Measurements from ENCODE around the gene MAN2B1. TPM values are rescaled to one million over a fixed set of nuclear protein-coding genes. Genes with fewer than 3 reads are reported as not detected.
"Not testable (repeated sequence)": the region's sequence is repeated elsewhere in the genome, so short reads cannot be mapped to it uniquely, and the experiment has no call there.

Gene MAN2B1
- total RNA-seq, 3 donors from 2014 or later: 45.6 to 118 (median 49.0) TPM

DNA sequence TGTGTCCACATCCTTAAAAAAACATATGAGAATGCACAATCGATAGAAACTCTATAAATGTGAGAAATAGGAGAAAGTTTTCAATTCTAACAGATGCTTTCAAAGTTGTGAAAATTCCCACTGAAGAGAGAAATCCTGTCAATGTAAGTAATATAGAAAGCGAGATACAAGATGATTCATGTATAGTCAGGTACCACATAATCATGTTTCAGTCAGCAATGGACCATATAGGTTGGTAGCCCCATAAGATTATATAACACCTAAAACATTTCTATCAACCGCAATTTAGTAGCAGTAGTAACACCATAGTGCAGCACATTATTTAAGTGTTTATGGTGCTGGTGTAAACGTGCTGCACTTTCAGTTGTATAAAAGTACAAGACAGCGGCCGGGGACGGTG is 37.3 kb downstream of the MAN2B1 start:
- H3K36me3 ChIP-seq: peaks cover 9% of the 10 kb centered on the region
- intact Hi-C loops (cut with DNase I; ENCODE audit: low total_unique reads): no loop called here
- no peak for TF ChIP-seq POLR2A (IDR thresholded peaks at IDR 0.05)
- TF ChIP-seq, protein P1, sequence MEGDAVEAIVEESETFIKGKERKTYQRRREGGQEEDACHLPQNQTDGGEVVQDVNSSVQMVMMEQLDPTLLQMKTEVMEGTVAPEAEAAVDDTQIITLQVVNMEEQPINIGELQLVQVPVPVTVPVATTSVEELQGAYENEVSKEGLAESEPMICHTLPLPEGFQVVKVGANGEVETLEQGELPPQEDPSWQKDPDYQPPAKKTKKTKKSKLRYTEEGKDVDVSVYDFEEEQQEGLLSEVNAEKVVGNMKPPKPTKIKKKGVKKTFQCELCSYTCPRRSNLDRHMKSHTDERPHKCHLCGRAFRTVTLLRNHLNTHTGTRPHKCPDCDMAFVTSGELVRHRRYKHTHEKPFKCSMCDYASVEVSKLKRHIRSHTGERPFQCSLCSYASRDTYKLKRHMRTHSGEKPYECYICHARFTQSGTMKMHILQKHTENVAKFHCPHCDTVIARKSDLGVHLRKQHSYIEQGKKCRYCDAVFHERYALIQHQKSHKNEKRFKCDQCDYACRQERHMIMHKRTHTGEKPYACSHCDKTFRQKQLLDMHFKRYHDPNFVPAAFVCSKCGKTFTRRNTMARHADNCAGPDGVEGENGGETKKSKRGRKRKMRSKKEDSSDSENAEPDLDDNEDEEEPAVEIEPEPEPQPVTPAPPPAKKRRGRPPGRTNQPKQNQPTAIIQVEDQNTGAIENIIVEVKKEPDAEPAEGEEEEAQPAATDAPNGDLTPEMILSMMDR (IDR thresholded peaks at IDR 0.05): no peak
- TF ChIP-seq POLR2AphosphoS5 (IDR thresholded peaks at IDR 0.05): no peak

DNA sequence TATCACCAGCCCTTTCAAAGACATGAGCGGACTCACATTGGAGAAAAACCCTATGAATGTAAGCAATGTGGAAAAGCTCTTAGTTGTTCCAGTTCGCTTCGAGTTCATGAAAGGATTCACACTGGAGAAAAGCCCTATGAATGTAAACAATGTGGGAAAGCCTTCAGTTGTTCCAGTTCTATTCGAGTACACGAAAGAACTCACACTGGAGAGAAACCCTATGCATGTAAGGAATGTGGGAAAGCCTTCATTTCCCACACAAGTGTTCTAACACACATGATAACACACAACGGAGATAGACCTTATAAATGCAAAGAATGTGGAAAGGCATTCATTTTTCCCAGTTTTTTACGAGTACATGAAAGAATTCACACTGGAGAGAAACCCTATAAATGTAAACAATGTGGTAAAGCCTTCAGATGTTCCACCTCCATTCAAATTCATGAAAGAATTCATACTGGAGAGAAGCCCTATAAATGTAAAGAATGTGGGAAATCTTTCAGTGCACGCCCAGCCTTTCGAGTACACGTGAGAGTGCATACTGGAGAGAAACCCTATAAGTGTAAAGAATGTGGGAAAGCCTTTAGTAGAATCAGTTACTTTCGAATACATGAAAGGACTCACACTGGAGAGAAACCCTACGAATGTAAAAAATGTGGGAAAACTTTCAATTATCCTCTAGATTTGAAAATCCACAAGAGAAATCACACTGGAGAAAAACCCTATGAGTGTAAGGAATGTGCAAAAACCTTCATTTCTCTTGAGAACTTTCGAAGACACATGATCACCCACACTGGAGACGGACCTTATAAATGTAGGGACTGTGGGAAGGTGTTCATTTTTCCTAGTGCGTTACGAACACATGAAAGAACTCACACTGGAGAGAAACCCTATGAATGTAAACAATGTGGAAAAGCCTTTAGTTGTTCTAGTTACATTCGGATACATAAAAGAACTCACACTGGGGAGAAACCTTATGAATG is 38.2 kb downstream of the MAN2B1 start:
- no peaks in the 10 kb centered on the region for H3K4me1 ChIP-seq
- H3K9me3 ChIP-seq: peaks cover 0 to 25% of the 10 kb centered on the region in 2 donors
- H3K36me3 ChIP-seq: peaks cover 9% of the 10 kb centered on the region
- intact Hi-C loops (cut with DNase I; ENCODE audit: low total_unique reads): no loop called here
- H3K27ac ChIP-seq: no peak overlapping the region
- no peak overlapping the region for H3K4me3 ChIP-seq
- no peaks in the 10 kb centered on the region for H3K27me3 ChIP-seq
- TF ChIP-seq POLR2A (IDR thresholded peaks at IDR 0.05) (no peak), POLR2AphosphoS5 (IDR thresholded peaks at IDR 0.05) (no peak)
- TF ChIP-seq, protein P1 (IDR thresholded peaks at IDR 0.05): no peak
- DNase-seq (ENCODE audit: low spot score in 2 of 2): no peak

More for the DNA sequence above, 37.3 kb downstream of the MAN2B1 start:
- Histone ChIP-seq H3K27me3 (no peaks in the 10 kb centered on the region), H3K9me3 (peaks cover 0 to 25% of the 10 kb centered on the region in 2 donors), H3K27ac (no peak overlapping the region), H3K4me1 (no peaks in the 10 kb centered on the region), H3K4me3 (no peak overlapping the region)
- no peak for DNase-seq (ENCODE audit: low spot score in 2 of 2)

DNA sequence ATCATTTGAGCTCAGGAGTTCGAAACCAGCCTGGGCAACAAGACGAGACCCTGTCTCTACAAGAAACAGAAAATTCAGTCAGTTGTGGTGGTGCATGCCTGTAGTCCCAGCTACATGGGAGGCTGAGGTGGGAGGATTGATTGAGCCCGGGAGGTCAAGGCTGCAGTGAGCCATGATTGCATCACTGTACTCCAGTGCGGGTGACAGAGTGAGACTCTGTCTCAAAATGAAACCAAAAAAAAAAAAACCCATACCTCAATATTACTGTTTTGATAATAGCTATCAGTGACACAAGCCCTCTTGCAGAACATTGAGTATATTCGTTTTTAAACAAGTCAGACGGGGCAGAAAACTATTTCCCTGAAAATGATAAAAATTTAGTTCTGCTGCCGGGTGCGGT is 39.6 kb downstream of the MAN2B1 start:
- no peak for DNase-seq (ENCODE audit: low spot score in 2 of 2)
- peaks cover 9% of the 10 kb centered on the region for H3K36me3 ChIP-seq
- no peaks in the 10 kb centered on the region for H3K4me1 ChIP-seq
- no peak for TF ChIP-seq POLR2AphosphoS5 (IDR thresholded peaks at IDR 0.05)
- no peak for TF ChIP-seq POLR2A (IDR thresholded peaks at IDR 0.05)
- TF ChIP-seq, protein P1 (IDR thresholded peaks at IDR 0.05): no peak
- H3K27me3 ChIP-seq: no peaks in the 10 kb centered on the region
- intact Hi-C loops (cut with DNase I; ENCODE audit: low total_unique reads): no loop called here
- H3K4me3 ChIP-seq: no peak overlapping the region
- no peak overlapping the region for H3K27ac ChIP-seq
- H3K9me3 ChIP-seq: peaks cover 0 to 25% of the 10 kb centered on the region in 2 donors

DNA sequence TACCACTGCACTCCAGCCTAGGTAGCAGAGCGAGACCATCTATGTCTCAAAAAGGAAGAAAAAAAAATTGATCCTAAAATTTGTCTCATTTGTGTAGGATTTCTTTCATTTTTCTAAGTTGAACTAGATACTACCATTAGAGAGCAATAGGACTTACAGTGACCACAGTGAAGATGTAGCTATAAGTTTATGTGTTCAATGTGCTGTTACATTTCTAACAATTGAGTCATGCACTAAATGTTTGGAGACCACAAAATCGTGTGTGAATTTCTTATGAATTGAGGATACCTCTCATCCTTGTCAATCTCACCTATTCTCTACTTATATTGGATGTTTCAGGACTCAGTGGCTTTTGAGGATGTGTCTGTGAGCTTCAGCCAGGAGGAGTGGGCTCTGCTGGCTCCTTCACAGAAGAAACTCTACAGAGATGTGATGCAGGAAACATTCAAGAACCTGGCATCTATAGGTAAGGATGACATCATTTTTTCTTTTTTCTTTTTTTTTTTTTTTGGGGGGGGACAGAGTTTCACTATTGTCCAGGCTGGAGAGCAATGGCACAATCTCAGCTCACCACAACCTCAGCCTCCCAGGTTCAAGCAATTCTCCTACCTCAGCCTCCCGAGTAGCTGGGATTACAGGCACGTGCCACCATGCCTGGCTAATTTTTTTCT is 43.0 kb downstream of the MAN2B1 start:
- no peak overlapping the region for H3K27ac ChIP-seq
- H3K4me1 ChIP-seq: no peaks in the 10 kb centered on the region
- TF ChIP-seq POLR2A (IDR thresholded peaks at IDR 0.05): no peak
- TF ChIP-seq, protein P1 (IDR thresholded peaks at IDR 0.05): no peak
- no peak for TF ChIP-seq POLR2AphosphoS5 (IDR thresholded peaks at IDR 0.05)
- no peak overlapping the region for H3K4me3 ChIP-seq
- no peaks in the 10 kb centered on the region for H3K27me3 ChIP-seq
- H3K36me3 ChIP-seq: peaks cover 9% of the 10 kb centered on the region
- DNase-seq (ENCODE audit: low spot score in 2 of 2): no peak
- intact Hi-C loops (cut with DNase I; ENCODE audit: low total_unique reads): no loop called here
- H3K9me3 ChIP-seq: peaks cover 0 to 16% of the 10 kb centered on the region in 2 donors

DNA sequence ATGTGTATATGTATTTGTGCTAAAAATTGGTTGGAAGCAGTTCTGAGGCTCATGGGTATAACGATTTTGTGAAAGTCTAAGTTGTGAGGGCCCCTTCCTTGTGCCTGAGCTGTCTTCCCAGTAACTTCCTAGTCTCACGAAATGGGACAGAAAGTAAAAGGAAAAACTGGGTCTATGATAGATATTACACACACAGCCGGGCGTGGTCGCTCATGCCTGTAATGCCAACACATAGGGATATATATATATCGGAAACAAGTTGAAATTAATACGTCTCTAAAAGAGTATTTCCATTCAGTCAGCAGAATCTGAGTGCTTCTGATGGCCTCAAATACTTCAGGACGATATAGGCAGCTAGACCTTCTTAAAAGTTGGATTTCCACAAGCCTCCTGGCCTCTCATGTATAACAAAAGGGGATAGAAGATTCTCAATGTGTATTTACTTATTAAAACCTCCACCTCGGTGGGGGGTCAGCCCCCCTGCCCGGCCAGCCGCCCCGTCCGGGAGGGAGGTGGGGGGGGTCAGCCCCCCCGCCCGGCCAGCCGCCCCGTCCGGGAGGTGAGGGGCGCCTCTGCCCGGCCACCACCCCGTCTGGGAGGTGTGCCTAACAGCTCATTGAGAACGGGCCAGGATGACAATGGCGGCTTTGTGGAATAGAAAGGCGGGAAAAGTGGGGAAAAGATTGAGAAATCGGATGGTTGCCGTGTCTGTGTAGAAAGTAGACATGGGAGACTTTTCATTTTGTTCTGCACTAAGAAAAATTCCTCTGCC is 45.1 kb downstream of the MAN2B1 start:
- H3K36me3 ChIP-seq; H3K27me3 ChIP-seq; H3K9me3 ChIP-seq; intact Hi-C loops (cut with DNase I; ENCODE audit: low total_unique reads); H3K4me3 ChIP-seq; DNase-seq (ENCODE audit: low spot score in 2 of 2); H3K4me1 ChIP-seq: not testable (repeated sequence)
- peak overlapping the region in 1 of 2 donors; percentile 43 for H3K27ac ChIP-seq
